ENCODE results near the gene TMEM63C.

Gene TMEM63C

DNA sequence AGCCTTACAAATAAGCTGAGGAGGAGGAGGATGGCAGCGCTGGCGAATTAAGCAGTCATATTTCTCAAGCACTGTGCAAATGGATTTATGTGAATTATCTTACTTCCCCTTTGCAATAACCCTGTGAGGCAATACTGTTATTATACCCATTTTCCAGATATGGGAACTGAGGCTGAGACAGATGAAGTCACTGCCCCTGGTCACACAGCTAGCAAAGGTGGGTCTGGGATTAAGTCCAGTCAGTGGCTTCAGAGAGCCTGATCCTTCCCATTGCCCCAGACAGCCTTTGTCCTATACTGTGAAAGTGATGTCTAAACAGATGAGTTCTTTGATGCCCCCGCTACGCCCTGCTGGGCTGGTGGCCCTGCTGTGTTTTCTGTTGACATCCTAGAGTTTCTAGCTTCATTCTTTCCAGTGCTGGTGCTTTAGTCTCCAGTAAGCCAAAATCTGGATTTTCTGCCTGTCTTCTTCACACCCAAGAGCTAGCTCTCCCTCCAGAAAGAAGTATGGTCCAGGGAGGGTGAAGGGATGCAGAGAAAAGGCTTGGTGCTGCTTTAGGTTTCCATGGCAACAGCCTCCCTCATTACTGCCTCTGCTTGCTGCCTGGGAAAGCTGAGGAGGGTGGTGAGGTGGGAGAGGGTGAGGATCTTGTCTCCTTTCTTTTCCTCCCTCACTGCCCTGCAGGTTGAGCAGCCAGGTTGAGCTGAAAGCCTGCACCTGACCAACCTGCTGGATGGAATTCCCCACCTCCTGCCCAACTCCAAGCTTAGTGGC is 30.7 kb downstream of the TMEM63C start:
- no peak for DNase-seq (ENCODE audit: low read depth in 2 of 2)
- no peak for TF ChIP-seq CTCF (IDR thresholded peaks at IDR 0.05; ENCODE audit: low read depth, low read length)
- no peak overlapping the region for H3K4me3 ChIP-seq (replicated peaks in 1 of 2; ENCODE audit: low read depth in 2 of 2, low read length in 2 of 2)

- no peak overlapping the region for H3K4me3 ChIP-seq (replicated peaks in 1 of 2; ENCODE audit: low read depth in 2 of 2, low read length in 2 of 2)
- peak; percentile 83 for TF ChIP-seq CTCF (IDR thresholded peaks at IDR 0.05; ENCODE audit: low read depth, low read length)
- peak; percentile 15 to 29 for DNase-seq (ENCODE audit: low read depth in 2 of 2)
Measured at GRCh38 chr14:77212943-77213678, 31.5 kb downstream of the TMEM63C start.

DNA sequence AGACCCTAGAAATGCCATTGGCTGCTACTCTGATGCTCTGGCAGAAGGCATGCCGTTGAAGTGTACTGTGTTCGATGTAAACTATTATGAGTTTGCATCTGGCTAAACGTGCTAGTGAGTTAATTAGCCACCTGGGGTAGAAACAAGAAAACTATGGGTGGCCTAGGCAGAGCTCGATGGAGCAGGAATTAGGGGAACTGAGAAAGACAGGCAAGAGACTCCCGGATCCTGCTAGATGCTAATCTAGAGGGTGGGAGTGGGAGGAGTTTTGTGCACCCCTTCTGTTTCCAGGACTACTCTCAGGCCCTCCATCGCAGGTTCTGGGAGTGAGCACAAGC is 32.0 kb downstream of the TMEM63C start:
- no peak overlapping the region for H3K4me3 ChIP-seq (replicated peaks in 1 of 2; ENCODE audit: low read depth in 2 of 2, low read length in 2 of 2)
- no peak for DNase-seq (ENCODE audit: low read depth in 2 of 2)
- no peak for TF ChIP-seq CTCF (IDR thresholded peaks at IDR 0.05; ENCODE audit: low read depth, low read length)

GRCh38 chr14:77214216-77214615 is 32.6 kb downstream of the TMEM63C start:
- H3K4me3 ChIP-seq (replicated peaks in 1 of 2; ENCODE audit: low read depth in 2 of 2, low read length in 2 of 2): no peak overlapping the region
- DNase-seq (ENCODE audit: low read depth in 2 of 2): no peak
- no peak for TF ChIP-seq CTCF (IDR thresholded peaks at IDR 0.05; ENCODE audit: low read depth, low read length)

DNA sequence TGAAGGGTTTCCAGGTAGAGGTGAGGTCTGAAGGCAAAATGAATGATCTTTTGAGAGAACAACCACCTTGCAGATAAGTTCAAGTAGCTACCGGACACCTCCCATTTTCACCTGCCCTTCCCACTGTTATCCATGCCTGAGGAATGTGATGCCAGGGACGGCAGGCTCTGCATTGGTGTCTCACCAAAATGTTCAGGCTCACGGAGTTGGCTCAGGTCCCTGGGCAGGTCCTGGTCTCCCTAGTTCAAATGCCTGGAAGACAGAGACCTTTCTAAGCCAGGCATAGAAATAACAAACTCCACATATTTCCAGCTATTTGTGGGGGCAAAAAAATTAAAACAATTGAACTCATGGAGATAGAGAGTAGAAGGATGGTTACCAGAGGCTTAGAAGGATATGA is 36.0 kb downstream of the TMEM63C start:
- DNase-seq (ENCODE audit: low read depth in 2 of 2): no peak
- TF ChIP-seq CTCF (IDR thresholded peaks at IDR 0.05; ENCODE audit: low read depth, low read length): no peak
- H3K4me3 ChIP-seq (replicated peaks in 1 of 2; ENCODE audit: low read depth in 2 of 2, low read length in 2 of 2): no peak overlapping the region

GRCh38 chr14:77219591-77219990 is 38.0 kb downstream of the TMEM63C start:
- H3K4me3 ChIP-seq (replicated peaks in 1 of 2; ENCODE audit: low read depth in 2 of 2, low read length in 2 of 2): no peak overlapping the region
- no peak for DNase-seq (ENCODE audit: low read depth in 2 of 2)
- no peak for TF ChIP-seq CTCF (IDR thresholded peaks at IDR 0.05; ENCODE audit: low read depth, low read length)

All from cardiac fibroblast (primary cell).